HG03196 (cell line): ENCODE measurements around the gene SMCO4.
A peak's percentile ranks its signal among the peaks of the same experiment; 100 is the strongest.
"Not testable (repeated sequence)": the region's sequence is repeated elsewhere in the genome, so short reads cannot be mapped to it uniquely, and the experiment has no call there.

Experiments
- ATAC-seq: cut with Tn5 transposase; IDR thresholded peaks from one replicate; pipeline ENCODE4 v1.9.1; 2021; ENCODE audit not compliant: unreplicated experiment

SMCO4 gene

GRCh38 chr11:93543292-93543977, at the start of gene SMCO4:
Gene SMCO4 (minus strand): TSS chr11:93543391. CDS start chr11:93479189, 64,202 bp downstream.
- ATAC-seq = peak; percentile 80

GRCh38 chr11:93591247-93591898, 48.2 kb upstream of the SMCO4 start:
- ATAC-seq = peak; percentile 81

GRCh38 chr11:93589347-93589746, 46.2 kb upstream of the SMCO4 start:
- ATAC-seq = no peak

GRCh38 chr11:93587858-93588581, 44.8 kb upstream of the SMCO4 start:
- no peak for ATAC-seq

GRCh38 chr11:93587425-93587824, 44.2 kb upstream of the SMCO4 start:
- not testable (repeated sequence) for ATAC-seq

GRCh38 chr11:93585758-93586157, 42.6 kb upstream of the SMCO4 start:
- ATAC-seq = no peak

GRCh38 chr11:93583490-93583889, 40.3 kb upstream of the SMCO4 start:
- ATAC-seq = no peak

- ATAC-seq = no peak
These were observed 36.1 kb upstream of the SMCO4 start for GRCh38 chr11:93579187-93579751.

- no peak for ATAC-seq
These were observed 34.1 kb upstream of the SMCO4 start for GRCh38 chr11:93577286-93577685.

- ATAC-seq = not testable (repeated sequence)
These were observed 33.7 kb upstream of the SMCO4 start for GRCh38 chr11:93576870-93577269.

GRCh38 chr11:93574638-93575220, 31.5 kb upstream of the SMCO4 start:
- ATAC-seq = no peak

- ATAC-seq = no peak
These were observed 30.0 kb upstream of the SMCO4 start for GRCh38 chr11:93573184-93573583.

- ATAC-seq = no peak
These were observed 29.4 kb upstream of the SMCO4 start for GRCh38 chr11:93572621-93573020.

GRCh38 chr11:93572171-93572570, 29.0 kb upstream of the SMCO4 start:
- ATAC-seq = no peak

GRCh38 chr11:93571612-93572011, 28.4 kb upstream of the SMCO4 start:
- no peak for ATAC-seq

- no peak for ATAC-seq
These were observed 27.7 kb upstream of the SMCO4 start for GRCh38 chr11:93570759-93571413.

- ATAC-seq = no peak
These were observed 26.3 kb upstream of the SMCO4 start for GRCh38 chr11:93569496-93569895.

- no peak for ATAC-seq
These were observed 25.5 kb upstream of the SMCO4 start for GRCh38 chr11:93568726-93569125.

GRCh38 chr11:93567401-93567895, 24.3 kb upstream of the SMCO4 start:
- ATAC-seq = no peak

- no peak for ATAC-seq
These were observed 21.7 kb upstream of the SMCO4 start for GRCh38 chr11:93564895-93565294.

- ATAC-seq = no peak
These were observed 20.7 kb upstream of the SMCO4 start for GRCh38 chr11:93563857-93564256.
